ENCODE results near the gene PCMTD2. TPM values are rescaled to one million over a fixed set of nuclear protein-coding genes. Genes with fewer than 3 reads are reported as not detected.

The PCMTD2 gene
- total and polyA plus RNA-seq, 2 of the 13 experiments (the other 11 are each of a cell fraction or from before 2014, with no cell fraction given): 47.0 to 76.9 TPM

- TF ChIP-seq ZNF232 (CRISPR knock-in tag; IDR thresholded peaks at IDR 0.05; ENCODE audit: borderline replicate concordance): 0 out of 2 replicates have a peak, but pooled peaks have one; percentile 55
- TF ChIP-seq MAZ (IDR thresholded peaks at IDR 0.05; ENCODE audit: borderline replicate concordance, low read depth, low read length): no peak
- TF ChIP-seq MAZ (CRISPR knock-in tag; IDR thresholded peaks at IDR 0.05; ENCODE audit: low read depth): 0 out of 2 replicates have a peak, but pooled peaks have one; percentile 55
- TF ChIP-seq ZNF605 (CRISPR knock-in tag; IDR thresholded peaks at IDR 0.05): 0 out of 2 replicates have a peak, but pooled peaks have one; percentile 34
Observed at GRCh38 chr20:64212755-64213154, 42.8 kb upstream of the PCMTD2 start (continued).

- H3K27ac ChIP-seq (ENCODE audit: extremely low read length, insufficient read depth, low read length): no peak overlapping the region
- BruUV-seq (replicated peaks): no TSS peak
- no peak overlapping the region for H3K9ac ChIP-seq (ENCODE audit: insufficient read depth, low read depth, low read length)
- H3K4me3 ChIP-seq (replicated peaks in 1 of 3; ENCODE audit: insufficient read depth in 1 of 3, low read depth in 2 of 3, low read length in 3 of 3): no peak overlapping the region
- peaks cover 25 to 74% of the 10 kb centered on the region in 2 experiments; a peak in 4 of 5 replicates for H3K27me3 ChIP-seq (ENCODE audit: control insufficient read depth in 1 of 2, insufficient read depth in 2 of 2, low read length in 2 of 2)
- ChIA-PET CTCF (ENCODE audit: low intra/inter-chr PET ratio, low total read pairs) (no interaction called here), POLR2A (no interaction called here)
- no peak overlapping the region for H2AFZ ChIP-seq (ENCODE audit: low read length)
- no peaks in the 10 kb centered on the region for H3K9me3 ChIP-seq (ENCODE audit: low read length)
- FAIRE-seq (no peak), DNase-seq (ENCODE audit: low spot score) (no peak), ATAC-seq (no peak)
- no peak overlapping the region for H3K4me2 ChIP-seq (ENCODE audit: low read depth, low read length)
- no peaks in the 10 kb centered on the region for H3K79me2 ChIP-seq (ENCODE audit: insufficient read depth, low read length)
- 83% methylated on average over 10 of the region's 10 CpGs for WGBS (ENCODE audit: low lambda C conversion rate)
- in situ Hi-C loops (cut with HindIII; ENCODE audit: extremely low pct_ligation_motif_present, low pct_unique_long_range_greater_than_20kb): no loop called here
- H3K4me1 ChIP-seq (ENCODE audit: insufficient read depth, low read length): peaks cover 57% of the 10 kb centered on the region
- H4K20me1 ChIP-seq (ENCODE audit: insufficient read depth, low read length): no peaks in the 10 kb centered on the region
- no peaks in the 10 kb centered on the region for H3K36me3 ChIP-seq (replicated peaks in 1 of 2; ENCODE audit: control insufficient read depth in 1 of 2, insufficient read depth in 2 of 2, low read length in 2 of 2)
- intact Hi-C loops (cut with micrococcal nuclease; ENCODE audit: unreplicated experiment): no loop called here
- no peak for TF ChIP-seq ZNF740 (CRISPR knock-in tag; IDR thresholded peaks at IDR 0.05)
- TF ChIP-seq KLF13 (CRISPR knock-in tag; IDR thresholded peaks at IDR 0.05): no peak
- TF ChIP-seq RBM22 (optimal IDR thresholded peaks at IDR 0.05; ENCODE audit: low read length): no peak
- no peak for TF ChIP-seq JUN (CRISPR knock-in tag; IDR thresholded peaks at IDR 0.05)
- TF ChIP-seq HNRNPK (IDR thresholded peaks at IDR 0.05; ENCODE audit: low read depth, low read length, poor library complexity, severe bottlenecking): no peak
- no peak for TF ChIP-seq SOX6 (IDR thresholded peaks at IDR 0.05)
- TF ChIP-seq SOX6 (CRISPR knock-in tag; IDR thresholded peaks at IDR 0.05): no peak
- peak; percentile 93 for TF ChIP-seq MNT (IDR thresholded peaks at IDR 0.05)
- TF ChIP-seq GATAD1 (CRISPR knock-in tag; IDR thresholded peaks at IDR 0.05): no peak
Observed at GRCh38 chr20:64214113-64214512, 41.4 kb upstream of the PCMTD2 start.
